ENCODE results near the gene AHCYL2. TPM values are rescaled to one million over a fixed set of nuclear protein-coding genes. Genes with fewer than 3 reads are reported as not detected.
"Not testable (repeated sequence)": the region's sequence is repeated elsewhere in the genome, so short reads cannot be mapped to it uniquely, and the experiment has no call there.

AHCYL2 gene
- total and polyA plus RNA-seq, 4 donors, result 44.6 to 138 (median 69.0) TPM

DNA sequence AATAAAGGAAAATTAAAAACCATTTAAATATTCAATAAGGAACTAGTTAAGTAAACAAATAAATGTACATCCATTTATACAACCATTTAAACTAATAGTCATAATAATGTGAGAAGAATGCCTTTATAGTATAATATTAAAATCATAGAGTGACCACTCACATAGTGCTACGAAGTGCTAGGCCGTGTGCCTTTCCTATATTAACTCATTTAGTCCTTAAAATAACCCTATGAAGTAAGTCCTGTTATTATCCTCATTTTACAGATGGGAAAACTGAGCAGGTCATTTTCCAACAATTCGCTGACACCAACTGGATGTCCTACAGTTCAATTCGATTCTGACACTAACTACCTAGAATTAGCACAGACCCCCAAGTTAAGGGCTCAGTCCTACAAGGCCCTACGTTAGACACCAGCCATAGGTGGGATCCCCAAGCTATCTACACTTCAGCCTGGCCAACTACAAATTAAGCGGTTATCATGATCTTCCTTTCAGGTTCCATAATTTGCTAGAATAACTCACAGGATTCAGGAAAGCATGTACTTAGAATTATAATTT is 213.5 kb downstream of the AHCYL2 start:
- peaks cover 5% of the 10 kb centered on the region for H3K27me3 ChIP-seq (ENCODE audit: control insufficient read depth, insufficient read depth, low read length)
- 87% methylated on average over 3 of the region's 6 CpGs for WGBS (ENCODE audit: insufficient coverage)
- peaks cover 11% of the 10 kb centered on the region for H3K4me1 ChIP-seq (ENCODE audit: control insufficient read depth, insufficient read depth, low read length)
- H3K27ac ChIP-seq (ENCODE audit: low read depth, low read length), result no peak overlapping the region
- no peaks in the 10 kb centered on the region for H3K9me3 ChIP-seq (ENCODE audit: control insufficient read depth, insufficient read depth, low read length)
- H3K4me3 ChIP-seq (ENCODE audit: low read depth, low read length), result no peak overlapping the region
- no peak for DNase-seq (ENCODE audit: low read depth in 4 of 6, low spot score in 6 of 6)
- no peaks in the 10 kb centered on the region for H3K36me3 ChIP-seq (ENCODE audit: control insufficient read depth, insufficient read depth, low read length)

DNA sequence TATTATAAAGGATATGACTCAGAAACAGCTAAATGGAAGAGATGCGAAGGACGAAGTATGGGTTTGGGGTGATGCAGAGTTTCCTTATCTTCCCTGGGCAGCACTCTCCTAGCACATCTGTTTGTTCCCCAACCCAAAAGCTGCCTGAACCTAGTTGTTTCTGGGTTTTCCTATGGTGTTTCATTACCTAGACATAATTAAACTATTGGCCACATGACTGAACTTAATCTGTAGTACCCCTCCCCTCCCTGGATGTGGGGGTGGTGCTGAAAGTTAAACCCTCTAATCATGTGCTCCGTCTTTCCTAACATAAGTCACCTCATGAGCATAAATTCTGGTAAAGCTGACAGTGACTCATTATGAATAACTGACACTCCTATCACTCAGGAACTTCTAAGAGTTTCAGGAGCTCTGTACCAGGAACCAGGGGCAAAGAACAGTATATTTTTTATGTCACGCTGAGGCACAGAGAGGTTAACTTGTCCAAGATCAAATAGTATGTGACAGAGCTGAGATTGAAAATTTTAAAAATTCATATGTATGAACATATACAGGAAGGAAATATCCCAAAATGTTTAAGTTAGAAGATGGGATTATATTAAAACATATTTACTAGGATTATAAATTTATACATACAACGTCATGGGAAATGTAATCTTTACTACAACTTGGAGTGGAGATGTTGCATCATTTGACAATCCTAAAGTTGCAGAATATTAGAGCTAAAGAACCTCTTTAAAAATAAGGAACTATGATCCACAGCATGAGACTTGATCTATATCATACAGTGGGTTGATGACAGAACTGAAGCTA is 214.2 kb downstream of the AHCYL2 start:
- peaks cover 5% of the 10 kb centered on the region for H3K4me1 ChIP-seq (ENCODE audit: control insufficient read depth, insufficient read depth, low read length)

DNA sequence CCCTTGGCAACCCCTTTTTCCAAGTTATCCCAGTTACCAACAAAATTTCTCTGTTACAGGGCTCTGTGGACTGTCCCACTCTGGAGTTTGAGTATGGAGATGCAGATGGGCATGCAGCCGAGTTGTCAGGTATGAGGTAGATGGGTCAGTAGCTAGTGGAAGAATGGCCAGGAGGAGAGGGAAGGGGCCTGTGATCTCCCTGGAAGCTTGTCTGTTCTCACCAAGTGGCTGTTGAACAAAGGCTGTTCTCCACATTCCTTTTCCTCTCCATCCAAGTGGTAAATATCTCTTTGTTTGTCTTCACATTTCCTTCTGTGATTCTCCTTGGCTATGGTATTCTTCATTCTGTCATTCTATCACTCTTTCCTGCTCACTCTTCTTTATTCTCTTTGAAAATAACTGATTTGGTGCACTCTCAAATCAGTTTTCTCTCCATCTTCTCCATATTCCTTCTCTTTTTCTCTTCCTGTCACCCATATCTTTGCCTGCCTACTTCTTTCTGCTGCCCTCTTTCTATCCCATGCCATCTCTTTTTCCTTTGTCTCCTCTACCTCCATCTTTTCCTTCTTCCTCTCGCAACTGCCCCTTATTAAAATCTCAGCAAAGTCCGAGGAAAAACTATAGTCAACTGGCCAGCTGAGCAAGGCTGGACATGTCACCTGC is 215.3 kb downstream of the AHCYL2 start:
- Histone ChIP-seq H3K36me3 (ENCODE audit: control insufficient read depth, insufficient read depth, low read length) (no peaks in the 10 kb centered on the region), H3K4me3 (ENCODE audit: low read depth, low read length) (no peak overlapping the region), H3K27me3 (ENCODE audit: control insufficient read depth, insufficient read depth, low read length) (peaks cover 2% of the 10 kb centered on the region), H3K27ac (ENCODE audit: low read depth, low read length) (no peak overlapping the region), H3K4me1 (ENCODE audit: control insufficient read depth, insufficient read depth, low read length) (peaks cover under 1% of the 10 kb centered on the region), H3K9me3 (ENCODE audit: control insufficient read depth, insufficient read depth, low read length) (no peaks in the 10 kb centered on the region)
- no peak for DNase-seq (ENCODE audit: low read depth in 4 of 6, low spot score in 6 of 6)
- no CpG with 5 or more reads among the region's 3 CpGs for WGBS (ENCODE audit: insufficient coverage)

More for the DNA sequence above, 214.2 kb downstream of the AHCYL2 start:
- Histone ChIP-seq H3K9me3 (ENCODE audit: control insufficient read depth, insufficient read depth, low read length) (no peaks in the 10 kb centered on the region), H3K4me3 (ENCODE audit: low read depth, low read length) (no peak overlapping the region), H3K27ac (ENCODE audit: low read depth, low read length) (no peak overlapping the region), H3K27me3 (ENCODE audit: control insufficient read depth, insufficient read depth, low read length) (peaks cover 5% of the 10 kb centered on the region), H3K36me3 (ENCODE audit: control insufficient read depth, insufficient read depth, low read length) (no peaks in the 10 kb centered on the region)
- WGBS (ENCODE audit: insufficient coverage), result 67% methylated on average over 1 of the region's 5 CpGs
- no peak for DNase-seq (ENCODE audit: low read depth in 4 of 6, low spot score in 6 of 6)

DNA sequence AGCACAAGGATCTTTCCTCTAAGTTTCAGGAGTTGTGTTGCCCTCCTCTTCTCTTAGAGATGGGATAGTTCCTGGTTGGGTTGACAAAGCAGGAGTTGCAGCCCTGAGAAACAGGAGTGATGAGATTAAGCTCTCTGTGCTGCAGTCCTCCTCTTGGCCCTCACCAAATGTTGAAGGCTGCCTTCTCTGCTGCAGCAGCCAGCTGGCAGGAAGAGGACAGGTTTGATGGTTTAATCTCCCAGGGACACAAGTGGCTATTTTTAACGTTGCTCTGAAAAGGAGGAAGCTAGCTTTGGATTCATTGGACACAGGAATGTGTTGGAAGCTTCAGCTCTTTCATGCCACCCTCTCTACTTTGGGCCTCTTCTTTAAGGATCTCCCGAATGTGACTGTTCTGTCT is 218.8 kb downstream of the AHCYL2 start:
- Histone ChIP-seq H3K27ac (ENCODE audit: low read depth, low read length) (no peak overlapping the region), H3K4me1 (ENCODE audit: control insufficient read depth, insufficient read depth, low read length) (no peaks in the 10 kb centered on the region), H3K36me3 (ENCODE audit: control insufficient read depth, insufficient read depth, low read length) (peaks cover 8% of the 10 kb centered on the region), H3K27me3 (ENCODE audit: control insufficient read depth, insufficient read depth, low read length) (no peaks in the 10 kb centered on the region), H3K9me3 (ENCODE audit: control insufficient read depth, insufficient read depth, low read length) (no peaks in the 10 kb centered on the region), H3K4me3 (ENCODE audit: low read depth, low read length) (no peak overlapping the region)
- no peak for DNase-seq (ENCODE audit: low read depth in 4 of 6, low spot score in 6 of 6)
- no CpG with 5 or more reads among the region's 2 CpGs for WGBS (ENCODE audit: insufficient coverage)

DNA sequence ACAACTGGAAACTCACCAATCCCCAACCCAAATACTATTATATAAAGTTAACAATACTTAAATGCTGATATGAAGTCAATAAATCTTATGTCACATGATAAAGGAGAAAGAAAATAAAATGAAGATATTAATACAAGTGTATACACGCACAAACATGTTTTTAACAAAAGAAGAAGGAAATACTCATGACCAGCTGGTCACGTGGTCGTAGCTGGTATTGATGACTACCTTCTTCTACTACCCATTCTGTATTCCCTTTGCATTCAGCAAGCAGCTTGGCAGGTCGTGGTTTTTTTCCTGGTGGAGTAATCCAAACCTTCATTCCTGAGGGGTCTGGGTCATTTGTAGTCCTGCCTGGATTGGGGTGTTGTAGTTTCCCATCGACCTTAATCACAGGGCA is 219.9 kb downstream of the AHCYL2 start:
- H3K4me1 ChIP-seq (ENCODE audit: control insufficient read depth, insufficient read depth, low read length); H3K36me3 ChIP-seq (ENCODE audit: control insufficient read depth, insufficient read depth, low read length); H3K27ac ChIP-seq (ENCODE audit: low read depth, low read length); H3K9me3 ChIP-seq (ENCODE audit: control insufficient read depth, insufficient read depth, low read length); H3K4me3 ChIP-seq (ENCODE audit: low read depth, low read length); H3K27me3 ChIP-seq (ENCODE audit: control insufficient read depth, insufficient read depth, low read length); DNase-seq (ENCODE audit: low read depth in 4 of 6, low spot score in 6 of 6): not testable (repeated sequence)
- no CpG with 5 or more reads among the region's 5 CpGs for WGBS (ENCODE audit: insufficient coverage)

DNA sequence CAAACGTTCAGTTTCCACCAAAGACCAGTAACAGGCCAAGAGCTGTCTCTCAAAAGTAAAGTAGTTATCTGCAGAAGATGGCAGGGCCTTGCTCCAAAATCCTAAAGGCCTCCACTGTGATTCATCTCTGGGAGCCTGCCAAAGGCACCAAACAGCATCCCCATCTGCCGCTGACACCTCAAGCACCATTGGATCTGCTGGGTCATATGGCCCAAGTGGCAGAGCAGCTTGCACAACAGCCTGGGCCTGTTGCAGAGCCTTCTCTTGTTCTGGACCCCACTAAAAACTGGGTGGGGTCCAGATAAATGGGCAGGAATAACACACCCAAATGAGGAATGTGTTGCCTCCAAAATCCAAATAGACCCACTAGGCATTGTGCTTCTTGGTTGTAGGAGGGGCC is 222.1 kb downstream of the AHCYL2 start:
- H3K36me3 ChIP-seq (ENCODE audit: control insufficient read depth, insufficient read depth, low read length), result peaks cover 10% of the 10 kb centered on the region
- WGBS (ENCODE audit: insufficient coverage), result 50% methylated on average over 2 of the region's 2 CpGs
- not testable (repeated sequence) for H3K9me3 ChIP-seq (ENCODE audit: control insufficient read depth, insufficient read depth, low read length); H3K27me3 ChIP-seq (ENCODE audit: control insufficient read depth, insufficient read depth, low read length); H3K27ac ChIP-seq (ENCODE audit: low read depth, low read length); H3K4me3 ChIP-seq (ENCODE audit: low read depth, low read length); DNase-seq (ENCODE audit: low read depth in 4 of 6, low spot score in 6 of 6); H3K4me1 ChIP-seq (ENCODE audit: control insufficient read depth, insufficient read depth, low read length)

DNA sequence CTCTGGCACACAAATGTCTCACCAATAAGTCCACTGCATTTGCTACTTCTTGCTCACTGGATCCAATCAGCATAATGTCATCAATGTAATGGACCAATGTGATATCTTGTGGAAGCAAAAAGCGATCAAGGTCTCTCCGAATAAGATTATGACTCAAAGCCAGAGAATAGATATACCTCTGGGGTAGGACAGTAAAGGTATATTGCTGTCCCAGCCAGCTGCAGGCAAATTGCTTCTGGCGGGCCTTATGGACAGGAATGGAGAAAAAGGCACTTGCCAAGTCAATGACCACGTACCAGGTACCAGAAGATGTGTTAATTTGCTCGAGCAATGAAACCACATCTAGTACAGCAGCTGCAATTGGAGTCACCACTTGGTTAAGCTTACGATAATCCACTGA is 222.6 kb downstream of the AHCYL2 start:
- H3K4me3 ChIP-seq (ENCODE audit: low read depth, low read length); H3K4me1 ChIP-seq (ENCODE audit: control insufficient read depth, insufficient read depth, low read length); H3K27me3 ChIP-seq (ENCODE audit: control insufficient read depth, insufficient read depth, low read length); DNase-seq (ENCODE audit: low read depth in 4 of 6, low spot score in 6 of 6); H3K9me3 ChIP-seq (ENCODE audit: control insufficient read depth, insufficient read depth, low read length); H3K27ac ChIP-seq (ENCODE audit: low read depth, low read length): not testable (repeated sequence)
- WGBS (ENCODE audit: insufficient coverage), result 98% methylated on average over 6 of the region's 6 CpGs
- peaks cover 10% of the 10 kb centered on the region for H3K36me3 ChIP-seq (ENCODE audit: control insufficient read depth, insufficient read depth, low read length)

DNA sequence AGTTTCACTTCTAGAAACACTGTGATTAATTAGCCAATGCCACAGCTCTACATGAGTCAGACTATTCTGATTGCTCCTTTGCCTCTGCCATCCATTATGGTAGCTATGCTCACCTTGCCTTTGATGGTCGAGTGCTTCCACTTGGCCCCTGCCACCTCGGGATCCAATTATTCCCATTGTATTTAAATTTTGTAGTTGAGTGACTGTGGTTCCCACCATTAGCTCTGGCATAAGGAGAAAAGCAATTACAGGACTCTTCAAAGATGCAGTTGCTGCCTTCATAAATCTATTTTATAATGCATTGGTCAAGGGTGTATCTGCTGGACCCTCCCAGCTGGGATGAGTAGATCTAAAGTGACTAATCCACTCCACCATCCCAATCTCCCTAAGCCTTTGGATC is 223.8 kb downstream of the AHCYL2 start:
- not testable (repeated sequence) for H3K4me3 ChIP-seq (ENCODE audit: low read depth, low read length)
- WGBS (ENCODE audit: insufficient coverage), result no CpG with 5 or more reads among the region's 2 CpGs

DNA sequence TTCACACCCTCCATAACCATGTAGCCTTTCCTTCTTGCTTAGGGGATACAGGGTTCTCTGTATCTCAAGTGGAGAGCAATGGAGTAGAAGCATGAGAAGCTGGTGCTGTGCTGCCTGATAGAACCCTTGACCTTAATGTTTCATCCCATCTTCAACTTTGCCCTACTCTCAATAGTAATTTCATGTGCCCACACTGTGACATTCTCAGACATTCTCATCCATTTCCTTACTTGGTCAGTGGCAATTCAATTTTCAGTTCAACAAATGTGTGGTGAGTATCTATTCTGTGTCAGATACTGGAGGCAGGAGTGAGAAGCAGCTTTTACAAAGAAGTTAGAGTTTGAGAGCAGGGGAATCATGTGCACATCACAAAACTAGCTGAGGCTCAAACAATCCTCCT is 225.5 kb downstream of the AHCYL2 start:
- DNase-seq (ENCODE audit: low read depth in 4 of 6, low spot score in 6 of 6), result no peak
- no peaks in the 10 kb centered on the region for H3K27me3 ChIP-seq (ENCODE audit: control insufficient read depth, insufficient read depth, low read length)
- no peaks in the 10 kb centered on the region for H3K4me1 ChIP-seq (ENCODE audit: control insufficient read depth, insufficient read depth, low read length)

More for the DNA sequence above, 223.8 kb downstream of the AHCYL2 start:
- H3K4me1 ChIP-seq (ENCODE audit: control insufficient read depth, insufficient read depth, low read length); H3K9me3 ChIP-seq (ENCODE audit: control insufficient read depth, insufficient read depth, low read length); H3K27me3 ChIP-seq (ENCODE audit: control insufficient read depth, insufficient read depth, low read length); H3K27ac ChIP-seq (ENCODE audit: low read depth, low read length); DNase-seq (ENCODE audit: low read depth in 4 of 6, low spot score in 6 of 6): not testable (repeated sequence)
- peaks cover 10% of the 10 kb centered on the region for H3K36me3 ChIP-seq (ENCODE audit: control insufficient read depth, insufficient read depth, low read length)

More for the DNA sequence above, 225.5 kb downstream of the AHCYL2 start:
- Histone ChIP-seq H3K27ac (ENCODE audit: low read depth, low read length) (no peak overlapping the region), H3K4me3 (ENCODE audit: low read depth, low read length) (no peak overlapping the region), H3K36me3 (ENCODE audit: control insufficient read depth, insufficient read depth, low read length) (peaks cover 21% of the 10 kb centered on the region), H3K9me3 (ENCODE audit: control insufficient read depth, insufficient read depth, low read length) (peaks cover 1% of the 10 kb centered on the region)
